GM18861 (cell line): Measurements from ENCODE around the gene WDR4.
"Not testable (repeated sequence)": the region's sequence is repeated elsewhere in the genome, so short reads cannot be mapped to it uniquely, and the experiment has no call there.

Experiments used
- ATAC-seq: cut with Tn5 transposase; IDR thresholded peaks from one replicate; pipeline ENCODE4 v1.9.1; 2021; ENCODE audit not compliant: unreplicated experiment

The WDR4 gene

GRCh38 chr21:42878678-42878992, 704 bp downstream of the WDR4 start:
- peak; percentile 18 for ATAC-seq

DNA sequence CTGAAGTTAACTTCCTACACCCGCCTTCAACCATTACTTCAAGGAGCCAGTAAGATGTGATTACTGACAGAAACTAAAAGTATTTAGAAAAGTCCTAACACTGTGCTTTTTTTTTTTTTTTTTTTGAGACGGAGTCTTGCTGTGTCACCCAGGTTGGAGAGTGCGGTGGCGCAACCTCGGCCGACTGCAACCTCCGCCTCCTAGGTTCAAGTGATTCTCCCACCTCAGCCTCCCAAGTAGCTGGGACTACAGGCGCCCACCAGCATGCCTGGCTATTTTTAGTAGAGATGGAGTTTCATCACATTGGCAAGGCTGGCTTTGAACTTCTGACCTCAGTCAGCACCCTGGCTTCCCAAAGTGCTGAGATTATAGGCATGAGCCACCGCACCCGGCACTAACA, 3.5 kb downstream of the WDR4 start:
- not testable (repeated sequence) for ATAC-seq

DNA sequence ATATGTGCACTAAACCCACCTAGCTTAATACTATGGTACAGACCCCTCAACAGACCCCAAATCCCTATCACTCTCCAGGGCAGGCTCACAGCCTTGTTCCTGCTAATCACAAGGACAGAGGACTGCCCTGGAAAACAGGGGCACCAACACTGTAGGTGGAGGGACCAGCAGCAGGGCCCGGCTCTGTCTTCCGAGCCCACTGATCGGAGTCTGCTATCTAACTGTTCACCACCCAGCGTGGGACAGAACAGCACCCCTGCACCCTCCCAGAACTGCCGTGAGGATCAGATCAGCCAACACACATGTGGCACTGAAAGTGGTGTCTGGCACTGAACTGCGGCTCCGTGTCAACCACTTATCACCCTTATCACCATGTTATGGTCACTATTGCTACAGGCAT, 6.2 kb downstream of the WDR4 start:
- ATAC-seq = no peak

- ATAC-seq = no peak
These were observed 11.1 kb downstream of the WDR4 start for GRCh38 chr21:42868196-42868595.

DNA sequence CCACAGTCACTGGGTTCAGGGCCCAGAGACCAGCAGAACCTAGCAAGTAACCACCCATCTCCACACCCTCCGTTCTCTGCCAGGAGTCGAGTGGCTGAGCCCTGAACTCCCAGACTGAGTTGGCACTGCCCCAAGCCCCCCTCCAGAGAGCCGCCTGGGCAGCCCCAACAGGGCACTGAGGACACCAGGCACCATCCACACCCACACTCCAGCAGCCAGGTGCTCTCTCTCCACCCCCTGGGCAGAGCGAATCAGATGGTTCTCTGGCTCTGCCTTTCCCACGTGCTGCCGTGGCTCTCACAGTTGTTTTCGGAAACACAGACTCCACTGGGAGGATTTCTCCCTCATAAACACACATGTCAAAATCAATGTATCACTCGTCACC, 13.6 kb downstream of the WDR4 start:
- ATAC-seq = no peak

GRCh38 chr21:42864815-42865775, 14.2 kb downstream of the WDR4 start:
- ATAC-seq = no peak

DNA sequence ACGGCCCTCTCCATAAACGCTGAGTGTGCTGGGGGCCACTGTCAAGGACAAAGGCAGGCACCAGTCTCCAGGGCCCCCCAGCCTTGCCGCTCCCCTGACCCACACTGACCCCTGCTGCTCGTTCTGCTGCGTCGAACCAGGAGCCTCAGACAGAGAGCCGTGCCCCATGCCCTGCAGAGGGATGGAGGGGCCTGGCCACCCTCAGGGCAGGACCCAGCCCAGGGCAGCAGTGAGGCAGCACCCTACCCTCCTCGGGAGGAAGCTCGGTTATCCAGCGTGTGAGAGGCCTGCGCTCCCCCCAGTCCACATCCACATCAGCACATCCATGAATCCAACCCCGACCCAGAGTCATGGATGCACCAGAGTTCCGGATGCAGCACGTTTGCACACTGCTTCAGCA, 15.1 kb downstream of the WDR4 start:
- no peak for ATAC-seq

GRCh38 chr21:42863504-42863870, 15.9 kb downstream of the WDR4 start:
- ATAC-seq = no peak

DNA sequence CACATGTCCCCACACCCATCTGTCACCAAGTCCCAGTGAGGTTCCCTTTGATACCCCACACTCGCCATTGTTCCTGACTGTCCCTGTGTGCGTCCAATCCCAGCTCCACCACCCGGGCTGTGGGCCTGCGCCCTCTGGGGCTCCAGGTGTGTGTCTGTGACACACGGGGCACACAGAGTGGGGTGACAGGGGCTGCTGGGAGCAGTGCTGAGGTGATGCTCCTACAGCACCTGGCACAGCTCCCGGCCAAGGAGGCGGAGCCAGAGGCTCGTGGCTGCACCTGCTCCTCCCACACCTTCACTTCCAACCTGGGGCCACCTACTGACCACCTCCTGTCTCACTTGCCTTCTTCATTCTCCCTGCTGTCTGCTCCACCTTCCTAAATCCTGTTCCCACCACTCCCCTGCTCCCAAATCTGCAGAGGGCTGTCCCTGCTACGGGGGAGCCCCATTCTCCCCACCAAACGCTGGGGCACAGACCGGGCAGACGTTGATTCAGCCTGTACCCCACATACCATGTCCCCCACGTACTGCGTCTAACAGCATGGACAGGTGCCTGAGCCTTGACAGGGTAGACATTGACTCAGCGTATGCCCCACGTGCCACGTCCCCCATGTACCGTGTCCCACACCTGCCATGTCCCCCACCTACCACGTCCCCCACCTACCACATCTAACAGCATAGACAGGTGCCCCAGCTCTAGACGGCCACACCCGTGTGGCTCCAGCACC, 16.4 kb downstream of the WDR4 start:
- ATAC-seq = no peak

DNA sequence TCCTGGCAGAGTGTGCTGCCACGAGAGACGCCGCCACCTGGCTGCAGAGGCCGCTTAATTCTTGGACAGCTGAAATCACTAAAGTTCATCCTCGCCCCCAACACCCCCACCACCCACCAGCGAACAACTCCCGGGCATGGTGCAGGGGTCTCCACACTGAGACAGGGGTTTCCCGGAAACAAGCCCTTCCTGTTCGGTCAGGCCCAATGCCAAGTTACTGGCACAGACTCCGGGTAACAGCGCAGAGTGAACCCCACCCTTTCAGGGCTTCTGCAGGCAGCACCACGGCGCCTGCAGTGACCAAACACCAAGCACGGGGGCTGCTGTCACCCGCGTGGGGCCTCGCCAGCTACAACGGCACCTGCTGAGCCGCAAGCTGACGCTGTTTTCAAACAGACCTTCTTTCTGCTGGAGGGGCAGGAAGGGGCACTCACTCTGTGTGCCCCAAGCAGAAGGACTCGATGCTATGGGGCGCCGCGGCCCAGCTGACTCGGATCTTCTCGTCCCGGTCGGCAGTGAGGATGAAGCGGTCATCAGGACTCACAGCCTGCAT, 17.4 kb downstream of the WDR4 start:
- no peak for ATAC-seq

- no peak for ATAC-seq
These were observed 18.0 kb downstream of the WDR4 start for GRCh38 chr21:42861311-42861847.

DNA sequence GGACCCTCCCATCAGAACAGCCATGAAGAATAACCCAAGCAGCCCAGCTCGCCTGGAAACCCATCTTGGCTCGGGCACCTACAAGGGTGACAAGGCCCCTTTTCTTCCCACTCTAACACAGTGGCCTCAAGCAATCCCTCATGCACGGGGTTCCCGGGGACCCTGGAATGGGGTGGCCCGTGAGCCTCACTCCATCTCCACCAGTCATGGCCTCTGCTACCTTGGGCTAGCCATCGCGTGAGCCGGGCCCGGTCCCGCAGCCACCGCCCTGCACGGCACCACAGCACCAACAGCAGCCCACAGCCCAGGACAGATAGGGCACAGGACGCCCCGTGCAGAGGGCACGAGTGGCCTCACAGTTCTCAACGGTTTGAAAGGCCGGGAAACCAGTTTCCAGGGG, 19.0 kb downstream of the WDR4 start:
- no peak for ATAC-seq

DNA sequence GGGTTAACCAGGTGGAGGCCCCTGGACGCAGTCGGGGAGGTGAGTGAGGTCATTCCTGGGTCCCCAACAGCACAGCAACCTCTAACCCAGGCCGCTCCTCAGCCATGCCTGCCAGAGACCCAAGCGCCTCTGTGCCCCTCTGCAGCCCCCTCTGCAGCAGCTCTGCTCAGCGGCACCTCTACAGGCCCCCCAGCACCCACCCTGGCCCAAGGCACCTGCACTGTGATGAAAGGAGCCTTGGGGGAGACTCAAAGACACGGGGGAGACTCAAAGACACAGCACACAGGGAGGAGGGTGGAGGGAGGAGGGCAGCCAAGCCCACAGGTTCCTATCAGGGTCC, 19.5 kb downstream of the WDR4 start:
- ATAC-seq = no peak

- no peak for ATAC-seq
These were observed 20.1 kb downstream of the WDR4 start for GRCh38 chr21:42858957-42859890.

DNA sequence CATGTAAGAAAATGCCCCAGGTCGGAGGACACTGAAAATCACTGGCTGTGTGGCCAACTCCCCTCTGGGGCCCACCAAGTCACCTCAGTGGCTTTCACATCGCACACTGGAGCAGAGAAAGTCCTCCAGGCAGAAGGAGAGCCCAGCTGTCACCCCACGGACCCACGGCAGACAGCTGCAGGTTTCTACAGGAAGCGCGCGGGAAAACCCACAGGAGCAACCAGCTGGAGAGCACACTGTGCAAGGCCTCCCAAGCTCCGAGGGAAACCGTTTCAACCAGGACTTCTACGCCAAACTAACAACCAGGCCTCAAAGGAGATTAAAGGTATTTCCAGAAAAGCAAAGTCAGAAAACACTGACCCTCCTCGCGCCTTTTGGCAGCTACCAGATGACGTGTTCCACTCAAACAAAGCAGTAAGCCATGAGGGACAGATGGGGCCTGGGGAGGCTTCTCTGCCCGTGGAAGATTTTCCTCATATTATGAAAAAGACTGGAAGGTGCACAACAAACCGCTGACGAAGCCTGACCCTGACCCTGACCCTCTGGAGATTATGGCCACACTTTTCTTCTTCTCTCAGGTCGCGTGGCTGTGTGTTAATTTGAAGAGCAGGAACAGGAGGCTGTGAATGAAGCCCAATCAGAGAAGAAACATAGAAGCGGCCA, 21.0 kb downstream of the WDR4 start:
- no peak for ATAC-seq

DNA sequence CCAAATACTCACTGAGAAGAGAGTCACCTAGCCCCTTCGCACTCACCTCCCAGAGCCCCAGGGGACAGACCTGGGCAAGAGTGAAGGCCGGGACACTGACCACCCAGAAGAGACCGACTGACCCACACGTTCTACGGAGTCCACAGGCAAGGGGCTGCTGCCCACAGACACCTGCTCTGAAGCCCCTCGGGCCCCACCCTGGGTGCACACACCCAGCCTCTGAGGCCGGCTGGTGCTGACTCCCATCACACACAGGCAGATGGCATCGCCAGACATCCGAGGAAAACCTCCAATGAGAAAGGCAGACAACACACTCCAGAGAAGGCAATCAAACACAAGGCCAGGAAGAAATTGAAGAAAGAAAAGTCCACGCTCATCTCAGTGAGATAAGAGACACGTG, 22.1 kb downstream of the WDR4 start:
- ATAC-seq = no peak

DNA sequence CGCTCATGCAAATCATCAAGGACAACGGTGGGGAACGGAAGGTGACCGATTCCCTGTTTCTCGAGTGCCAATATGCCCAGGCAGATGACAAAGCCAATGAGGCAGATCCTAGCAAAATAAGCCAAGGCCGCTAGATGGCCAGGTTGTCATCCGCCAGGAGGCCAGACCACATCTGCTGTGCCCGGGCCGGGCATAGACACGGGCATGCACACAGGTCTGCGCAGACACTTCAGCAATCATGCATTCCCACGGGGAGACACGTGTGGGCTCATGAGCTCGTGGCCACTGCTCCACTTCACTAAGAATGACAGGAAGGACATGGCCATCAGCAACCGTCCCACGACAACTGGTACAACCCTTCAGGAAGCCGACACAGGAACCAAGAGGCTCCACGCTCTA, 23.4 kb downstream of the WDR4 start:
- no peak for ATAC-seq

GRCh38 chr21:42855171-42855936, 24.0 kb downstream of the WDR4 start:
- no peak for ATAC-seq

DNA sequence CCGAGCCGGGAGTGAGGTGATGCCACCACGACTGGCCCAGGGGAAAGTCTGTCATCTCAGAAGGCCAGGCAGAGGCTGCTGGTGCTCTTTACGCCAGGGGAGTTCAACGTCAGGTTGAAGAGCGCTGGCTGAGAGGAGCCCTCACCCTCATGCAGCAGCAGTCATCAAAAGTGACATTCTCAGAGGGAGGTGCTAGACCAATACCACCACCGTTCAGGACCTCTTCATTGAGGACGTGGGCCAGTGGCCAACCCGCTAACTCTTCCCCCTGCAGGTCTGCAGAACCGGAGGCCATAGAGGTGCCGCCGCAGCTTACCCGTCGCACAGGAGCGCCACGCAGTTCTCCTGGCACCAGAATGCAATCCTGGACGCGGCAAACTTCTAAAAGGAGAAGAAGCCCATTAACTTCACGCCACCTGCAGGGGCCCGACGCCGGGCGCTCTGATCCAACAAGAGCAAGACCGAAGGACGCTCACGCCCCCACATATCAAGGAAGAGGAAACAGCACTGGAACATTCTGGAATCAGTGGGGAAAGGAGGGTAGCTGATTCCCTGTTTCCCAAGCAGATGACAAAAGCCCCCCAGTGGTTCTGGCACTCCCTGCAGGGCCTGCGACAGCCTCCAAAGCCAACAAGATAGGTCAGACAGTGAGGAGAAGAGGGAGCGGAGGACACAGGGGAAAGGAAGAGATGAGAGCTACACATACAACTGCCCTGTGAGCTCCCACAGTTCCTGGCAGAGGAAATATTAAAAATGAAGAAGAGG, 24.9 kb downstream of the WDR4 start:
- ATAC-seq = no peak
